Retinal pigment epithelial cell (primary cell): ENCODE measurements around the gene SLC22A4.

ENCODE experiments used
- DNase-seq: peaks from one replicate; pipeline ENCODE4 v3.0.0-alpha.2; 2010; ENCODE audit warnings: low read depth
- H3K4me3 ChIP-seq: 2 replicates; pipeline ENCODE4 v1.5.1; 2011; ENCODE audit warnings: mild to moderate bottlenecking, low read length, control low read depth, moderate library complexity
- TF ChIP-seq, protein P1 (sequence below): conservative IDR thresholded peaks from 2 replicates; pipeline ENCODE4 v1.5.1; 2011; ENCODE audit warnings: low read depth, low read length, control low read depth, inconsistent platforms

SLC22A4 gene

GRCh38 chr5:132319975-132320374, 25.8 kb downstream of the SLC22A4 start:
- TF ChIP-seq, protein P1, sequence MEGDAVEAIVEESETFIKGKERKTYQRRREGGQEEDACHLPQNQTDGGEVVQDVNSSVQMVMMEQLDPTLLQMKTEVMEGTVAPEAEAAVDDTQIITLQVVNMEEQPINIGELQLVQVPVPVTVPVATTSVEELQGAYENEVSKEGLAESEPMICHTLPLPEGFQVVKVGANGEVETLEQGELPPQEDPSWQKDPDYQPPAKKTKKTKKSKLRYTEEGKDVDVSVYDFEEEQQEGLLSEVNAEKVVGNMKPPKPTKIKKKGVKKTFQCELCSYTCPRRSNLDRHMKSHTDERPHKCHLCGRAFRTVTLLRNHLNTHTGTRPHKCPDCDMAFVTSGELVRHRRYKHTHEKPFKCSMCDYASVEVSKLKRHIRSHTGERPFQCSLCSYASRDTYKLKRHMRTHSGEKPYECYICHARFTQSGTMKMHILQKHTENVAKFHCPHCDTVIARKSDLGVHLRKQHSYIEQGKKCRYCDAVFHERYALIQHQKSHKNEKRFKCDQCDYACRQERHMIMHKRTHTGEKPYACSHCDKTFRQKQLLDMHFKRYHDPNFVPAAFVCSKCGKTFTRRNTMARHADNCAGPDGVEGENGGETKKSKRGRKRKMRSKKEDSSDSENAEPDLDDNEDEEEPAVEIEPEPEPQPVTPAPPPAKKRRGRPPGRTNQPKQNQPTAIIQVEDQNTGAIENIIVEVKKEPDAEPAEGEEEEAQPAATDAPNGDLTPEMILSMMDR = no peak
- no peak overlapping the region for H3K4me3 ChIP-seq
- DNase-seq = no peak

DNA sequence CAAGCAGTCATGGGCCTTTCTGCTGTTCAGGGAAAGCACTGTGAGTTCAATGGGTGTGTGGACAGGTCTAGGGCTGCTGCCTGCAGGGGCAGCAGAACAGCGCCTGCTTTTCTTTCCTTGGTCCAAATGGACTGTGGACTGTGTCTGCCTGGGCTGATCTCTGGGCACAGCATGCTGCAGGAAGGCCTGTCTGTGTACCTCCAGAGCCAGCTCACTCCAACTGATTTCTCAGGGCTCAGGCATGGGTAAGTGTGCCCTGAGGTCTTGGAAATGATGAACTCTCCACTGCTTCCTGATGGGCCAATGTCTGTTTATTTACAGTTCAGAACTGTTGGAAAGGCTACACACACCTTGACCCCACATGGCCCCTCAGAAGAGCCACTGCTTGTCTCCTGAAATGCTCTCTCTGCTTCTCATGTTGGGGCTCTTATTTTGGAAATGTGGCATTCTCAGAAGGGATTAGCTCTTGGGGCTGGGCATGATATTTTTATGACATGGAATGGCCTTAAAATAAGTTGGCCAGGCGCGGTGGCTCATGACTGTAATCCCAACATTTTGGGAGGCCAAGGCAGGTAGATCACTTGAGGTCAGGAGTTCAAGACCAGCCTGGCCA, 27.0 kb downstream of the SLC22A4 start:
- no peak for DNase-seq
- H3K4me3 ChIP-seq = no peak overlapping the region
- TF ChIP-seq, protein P1 = no peak

DNA sequence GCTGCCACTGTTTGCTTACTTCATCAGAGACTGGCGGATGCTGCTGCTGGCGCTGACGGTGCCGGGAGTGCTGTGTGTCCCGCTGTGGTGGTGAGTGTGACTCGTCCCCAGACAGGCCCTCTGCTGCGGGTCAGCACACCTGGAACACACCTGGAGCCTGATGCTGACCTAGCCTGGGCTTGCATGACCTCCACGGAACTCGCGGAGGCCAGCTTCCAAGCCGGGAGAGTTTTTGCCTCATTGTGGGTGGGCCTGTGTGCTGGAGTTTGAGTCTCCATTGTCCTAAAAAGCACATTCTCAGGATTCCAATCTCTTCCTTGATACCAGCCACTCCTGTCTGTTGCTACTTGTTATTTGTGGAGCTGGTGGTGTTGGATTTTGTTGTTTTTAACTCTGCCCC, 28.1 kb downstream of the SLC22A4 start:
- TF ChIP-seq, protein P1 = no peak
- DNase-seq = no peak
- H3K4me3 ChIP-seq = no peak overlapping the region

GRCh38 chr5:132323202-132323601, 29.0 kb downstream of the SLC22A4 start:
- no peak overlapping the region for H3K4me3 ChIP-seq
- DNase-seq = no peak
- TF ChIP-seq, protein P1 = no peak

GRCh38 chr5:132325691-132326090, 31.5 kb downstream of the SLC22A4 start:
- no peak overlapping the region for H3K4me3 ChIP-seq
- TF ChIP-seq, protein P1 = no peak

DNA sequence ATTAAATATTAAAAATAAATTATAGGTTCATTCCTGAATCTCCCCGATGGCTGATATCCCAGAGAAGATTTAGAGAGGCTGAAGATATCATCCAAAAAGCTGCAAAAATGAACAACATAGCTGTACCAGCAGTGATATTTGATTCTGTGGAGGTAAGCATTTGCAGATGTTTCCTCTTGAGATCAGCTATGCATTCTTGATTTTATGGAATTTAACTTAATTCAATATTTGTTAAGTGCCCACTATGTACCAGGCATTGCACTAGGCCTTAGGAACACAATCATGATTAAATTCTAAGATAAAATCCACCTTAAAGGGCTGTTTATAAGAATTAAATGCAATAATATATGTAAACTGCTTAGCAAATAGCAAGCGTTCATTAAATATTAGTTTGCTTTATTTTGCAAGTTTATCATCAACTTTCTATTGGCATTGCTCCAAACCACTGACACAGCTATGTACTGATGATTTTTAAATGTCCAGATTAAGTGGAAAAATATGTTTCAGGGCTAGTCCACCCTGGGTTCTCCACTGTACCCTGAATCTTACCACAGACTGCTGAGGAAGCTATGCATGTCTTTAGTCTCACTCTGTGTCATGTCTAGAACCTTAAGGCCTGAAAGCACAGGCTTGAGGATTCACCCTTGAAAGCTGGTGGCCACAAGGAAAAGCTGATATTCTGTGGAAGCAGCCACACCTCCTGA, 33.2 kb downstream of the SLC22A4 start:
- no peak for DNase-seq
- H3K4me3 ChIP-seq = no peak overlapping the region
- TF ChIP-seq, protein P1 = no peak

More at GRCh38 chr5:132325691-132326090, 31.5 kb downstream of the SLC22A4 start:
- DNase-seq = no peak

DNA sequence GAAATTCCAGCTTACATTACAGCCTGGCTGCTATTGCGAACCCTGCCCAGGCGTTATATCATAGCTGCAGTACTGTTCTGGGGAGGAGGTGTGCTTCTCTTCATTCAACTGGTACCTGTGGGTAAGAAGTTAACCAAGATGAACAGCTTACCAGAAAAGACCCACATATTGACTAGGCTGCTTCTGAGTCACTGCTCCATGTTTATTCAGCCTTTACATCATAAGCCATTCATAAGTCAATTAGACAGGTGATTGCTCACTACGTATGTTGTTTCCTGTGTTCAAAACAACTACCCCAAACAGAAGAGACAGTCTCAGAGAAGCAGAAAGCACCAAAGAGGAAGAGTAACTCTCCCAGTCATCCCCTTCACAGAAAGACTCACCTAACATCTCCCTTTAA, 40.6 kb downstream of the SLC22A4 start:
- no peak for DNase-seq
- H3K4me3 ChIP-seq = no peak overlapping the region
- TF ChIP-seq, protein P1 = no peak
